HG03342 (cell line): ENCODE results near the gene FGF1.

Source experiments
- ATAC-seq: cut with Tn5 transposase; IDR thresholded peaks from one replicate; pipeline ENCODE4 v1.9.1; 2021; ENCODE audit warnings: mild to moderate bottlenecking, moderate library complexity; ENCODE audit not compliant: unreplicated experiment

Gene FGF1

GRCh38 chr5:142615948-142616347 lies 69.9 kb downstream of the FGF1 start:
- no peak for ATAC-seq

GRCh38 chr5:142614054-142614453 lies 71.8 kb downstream of the FGF1 start:
- no peak for ATAC-seq

GRCh38 chr5:142613271-142613671 lies 72.6 kb downstream of the FGF1 start:
- no peak for ATAC-seq

- ATAC-seq: no peak
Observed at GRCh38 chr5:142612494-142613270, 73.2 kb downstream of the FGF1 start.

GRCh38 chr5:142611154-142611553 lies 74.7 kb downstream of the FGF1 start:
- peak; percentile 90 for ATAC-seq

GRCh38 chr5:142610176-142611001 lies 75.5 kb downstream of the FGF1 start:
- ATAC-seq: no peak

GRCh38 chr5:142609142-142609541 lies 76.7 kb downstream of the FGF1 start:
- ATAC-seq: no peak

GRCh38 chr5:142608081-142608480 lies 77.8 kb downstream of the FGF1 start:
- no peak for ATAC-seq

GRCh38 chr5:142605611-142606010 lies 80.3 kb downstream of the FGF1 start:
- no peak for ATAC-seq

GRCh38 chr5:142602720-142603245 lies 83.1 kb downstream of the FGF1 start:
- no peak for ATAC-seq

- no peak for ATAC-seq
Observed at GRCh38 chr5:142601432-142601831, 84.5 kb downstream of the FGF1 start.

- ATAC-seq: no peak
Observed at GRCh38 chr5:142600611-142601358, 85.1 kb downstream of the FGF1 start.

- no peak for ATAC-seq
Observed at GRCh38 chr5:142600092-142600491, 85.8 kb downstream of the FGF1 start.

GRCh38 chr5:142598338-142598700 lies 87.6 kb downstream of the FGF1 start:
- ATAC-seq: no peak

- ATAC-seq: no peak
Observed at GRCh38 chr5:142597546-142598337, 88.1 kb downstream of the FGF1 start.

GRCh38 chr5:142597025-142597424 lies 88.9 kb downstream of the FGF1 start:
- no peak for ATAC-seq

- ATAC-seq: no peak
Observed at GRCh38 chr5:142592365-142592764, 93.5 kb downstream of the FGF1 start.

GRCh38 chr5:142590451-142591231 lies 95.2 kb downstream of the FGF1 start:
- ATAC-seq: no peak

GRCh38 chr5:142589720-142590119 lies 96.2 kb downstream of the FGF1 start:
- ATAC-seq: no peak
